BLaER1 treated with 17β-estradiol and CSF1 and Interleukin-3, amounts not matched to agents 10 nM and 100 nM (cell line): ENCODE measurements around the gene DENND4B.
A peak's percentile ranks its signal among the peaks of the same experiment; 100 is the strongest.

Experiments used
- H3K27ac ChIP-seq, 11 experiments: shearing (Covaris generic); formaldehyde crosslinking; 2 replicates each; pipeline ENCODE4 v1.8.1; 2022
- H3K27me3 ChIP-seq, 11 experiments: shearing (Covaris generic); formaldehyde crosslinking; 2 replicates each; pipeline ENCODE4 v1.8.1; 2022
- H3K36me3 ChIP-seq, 11 experiments: shearing (Covaris generic); formaldehyde crosslinking; 2 replicates each; pipeline ENCODE4 v1.8.1; 2022
- H3K4me1 ChIP-seq, 10 experiments: shearing (Covaris generic); formaldehyde crosslinking; 2 replicates each; pipeline ENCODE4 v1.8.1; 2022
- H3K4me2 ChIP-seq, 11 experiments: shearing (Covaris generic); formaldehyde crosslinking; 2 replicates each; pipeline ENCODE4 v1.8.1; 2022
- H3K4me3 ChIP-seq, 10 experiments: shearing (Covaris generic); formaldehyde crosslinking; 2 replicates each; pipeline ENCODE4 v1.8.1; 2022
- H3K9ac ChIP-seq, 11 experiments: shearing (Covaris generic); formaldehyde crosslinking; 2 replicates each; pipeline ENCODE4 v1.8.1; 2022
- H3K9me3 ChIP-seq, 11 experiments: shearing (Covaris generic); formaldehyde crosslinking; replicated peaks in 1 of 11; 2 replicates each; pipeline ENCODE4 v1.8.1; 2022
- H4K20me1 ChIP-seq, 11 experiments: shearing (Covaris generic); formaldehyde crosslinking; 2 replicates each; pipeline ENCODE4 v1.8.1; 2022
- Cebpa-rat ChIP-seq, 11 experiments: shearing (Covaris generic); IDR thresholded peaks; 2 replicates each; pipeline ENCODE4 v1.8.1; 2022

The DENND4B gene

GRCh38 chr1:153973525-153973924 is 27.0 kb upstream of the DENND4B start:
- peaks cover 0 to 16% (median 0%) of the 10 kb centered on the region in 11 experiments; a peak in 3 of 22 replicates for H4K20me1 ChIP-seq
- H3K4me3 ChIP-seq: no peak overlapping the region
- H3K4me2 ChIP-seq: peak overlapping the region in 5 of 11 experiments; percentile 90 to 97 (median 93); a peak in 8 of 22 replicates
- H3K9me3 ChIP-seq: no peaks in the 10 kb centered on the region
- TF ChIP-seq Cebpa-rat (IDR thresholded peaks at IDR 0.05): no peak
- no peak overlapping the region for H3K9ac ChIP-seq
- peak overlapping the region in 6 of 11 experiments; percentile 14 to 54 (median 22); a peak in 6 of 22 replicates for H3K27ac ChIP-seq
- peaks cover 62 to 86% (median 80%) of the 10 kb centered on the region in 10 experiments for H3K4me1 ChIP-seq
- peaks cover 27 to 44% (median 39%) of the 10 kb centered on the region in 11 experiments for H3K36me3 ChIP-seq
- H3K27me3 ChIP-seq: no peaks in the 10 kb centered on the region

GRCh38 chr1:153973071-153973470 is 26.6 kb upstream of the DENND4B start:
- Histone ChIP-seq H3K4me2 (peak overlapping the region in 9 of 11 experiments; percentile 57 to 97 (median 75); a peak in 15 of 22 replicates), H3K4me3 (no peak overlapping the region), H3K4me1 (peaks cover 60 to 86% (median 79%) of the 10 kb centered on the region in 10 experiments), H4K20me1 (peaks cover 0 to 16% (median 0%) of the 10 kb centered on the region in 11 experiments; a peak in 3 of 22 replicates), H3K9ac (peak overlapping the region in 1 of 11 experiments; percentile 18; a peak in 1 of 22 replicates), H3K9me3 (no peaks in the 10 kb centered on the region), H3K27ac (peak overlapping the region in 7 of 11 experiments; percentile 22 to 59 (median 52); a peak in 9 of 22 replicates), H3K36me3 (peaks cover 27 to 44% (median 39%) of the 10 kb centered on the region in 11 experiments), H3K27me3 (no peaks in the 10 kb centered on the region)
- TF ChIP-seq Cebpa-rat (IDR thresholded peaks at IDR 0.05): no peak

GRCh38 chr1:153970346-153970745 is 23.8 kb upstream of the DENND4B start:
- Histone ChIP-seq H3K9me3 (no peaks in the 10 kb centered on the region), H4K20me1 (peaks cover 0 to 3% (median 0%) of the 10 kb centered on the region in 11 experiments; a peak in 1 of 22 replicates), H3K36me3 (peaks cover 21 to 34% (median 29%) of the 10 kb centered on the region in 11 experiments), H3K9ac (no peak overlapping the region), H3K4me1 (peaks cover 56 to 85% (median 78%) of the 10 kb centered on the region in 10 experiments), H3K27me3 (no peaks in the 10 kb centered on the region), H3K27ac (peak overlapping the region in 2 of 11 experiments; percentile 12 to 36; a peak in 2 of 22 replicates), H3K4me2 (peak overlapping the region in 8 of 11 experiments; percentile 17 to 99 (median 64); a peak in 12 of 22 replicates), H3K4me3 (no peak overlapping the region)
- TF ChIP-seq Cebpa-rat (IDR thresholded peaks at IDR 0.05): no peak

GRCh38 chr1:153968972-153969371 is 22.5 kb upstream of the DENND4B start:
- H3K9me3 ChIP-seq: no peaks in the 10 kb centered on the region
- TF ChIP-seq Cebpa-rat (IDR thresholded peaks at IDR 0.05): no peak
- peak overlapping the region; percentile 59 to 81 (median 72) for H3K4me3 ChIP-seq
- peak overlapping the region in 9 of 11 experiments; percentile 81 to 95 (median 89); a peak in 18 of 22 replicates for H3K9ac ChIP-seq
- H3K36me3 ChIP-seq: peaks cover 7 to 21% (median 16%) of the 10 kb centered on the region in 11 experiments
- H4K20me1 ChIP-seq: no peaks in the 10 kb centered on the region
- peak overlapping the region; percentile 94 to 100 (median 99) for H3K4me2 ChIP-seq
- H3K27me3 ChIP-seq: no peaks in the 10 kb centered on the region
- H3K27ac ChIP-seq: peak overlapping the region in 8 of 11 experiments; percentile 88 to 97 (median 94); a peak in 17 of 22 replicates
- H3K4me1 ChIP-seq: peaks cover 67 to 85% (median 79%) of the 10 kb centered on the region in 10 experiments

- no peaks in the 10 kb centered on the region for H3K27me3 ChIP-seq
- H4K20me1 ChIP-seq: no peaks in the 10 kb centered on the region
- peaks cover 63 to 82% (median 78%) of the 10 kb centered on the region in 10 experiments for H3K4me1 ChIP-seq
- no peaks in the 10 kb centered on the region for H3K9me3 ChIP-seq
- H3K36me3 ChIP-seq: peaks cover 1 to 15% (median 10%) of the 10 kb centered on the region in 11 experiments; a peak in 20 of 22 replicates
- peak overlapping the region; percentile 72 to 95 (median 88); a peak in 21 of 22 replicates for H3K9ac ChIP-seq
- TF ChIP-seq Cebpa-rat (IDR thresholded peaks at IDR 0.05): no peak
- H3K4me3 ChIP-seq: peak overlapping the region; percentile 59 to 81 (median 72)
- peak overlapping the region; percentile 94 to 100 (median 99) for H3K4me2 ChIP-seq
- peak overlapping the region; percentile 1 to 97 (median 92); a peak in 19 of 22 replicates for H3K27ac ChIP-seq
These were observed 21.9 kb upstream of the DENND4B start for GRCh38 chr1:153968408-153968807.

- peaks cover 59 to 81% (median 74%) of the 10 kb centered on the region in 10 experiments for H3K4me1 ChIP-seq
- peak overlapping the region; percentile 59 to 81 (median 72) for H3K4me3 ChIP-seq
- peak overlapping the region; percentile 72 to 95 (median 88); a peak in 21 of 22 replicates for H3K9ac ChIP-seq
- H4K20me1 ChIP-seq: no peaks in the 10 kb centered on the region
- H3K27ac ChIP-seq: peak overlapping the region; percentile 1 to 97 (median 92); a peak in 19 of 22 replicates
- H3K36me3 ChIP-seq: peaks cover 0 to 11% (median 6%) of the 10 kb centered on the region in 11 experiments; a peak in 16 of 22 replicates
- no peak for TF ChIP-seq Cebpa-rat (IDR thresholded peaks at IDR 0.05)
- no peaks in the 10 kb centered on the region for H3K9me3 ChIP-seq
- H3K4me2 ChIP-seq: peak overlapping the region; percentile 94 to 100 (median 99)
- H3K27me3 ChIP-seq: no peaks in the 10 kb centered on the region
These were observed 21.5 kb upstream of the DENND4B start for GRCh38 chr1:153968000-153968363.

GRCh38 chr1:153967107-153967999 is 20.8 kb upstream of the DENND4B start, which contains the start of gene CREB3L4:
CREB3L4 (plus strand) TSS chr1:153967902; CDS start chr1:153968526, 624 bp downstream.
- peak within 1 kb of the TSS; percentile 44 to 97 (median 92); a peak in 21 of 22 replicates for H3K27ac ChIP-seq
- H4K20me1 ChIP-seq: 0 out of 22 replicates have a peak, but pooled peaks cover 0 to 1% (median 0%) of the 10 kb centered on the region in 11 experiments
- H3K9ac ChIP-seq: peak within 1 kb of the TSS; percentile 76 to 95 (median 88)
- no peaks in the 10 kb centered on the region for H3K27me3 ChIP-seq
- H3K9me3 ChIP-seq: no peaks in the 10 kb centered on the region
- peak within 1 kb of the TSS; percentile 94 to 100 (median 99) for H3K4me2 ChIP-seq
- TF ChIP-seq Cebpa-rat (IDR thresholded peaks at IDR 0.05): no peak
- H3K4me1 ChIP-seq: peaks cover 54 to 81% (median 73%) of the 10 kb centered on the region in 10 experiments
- peaks cover 0 to 4% (median 0%) of the 10 kb centered on the region in 11 experiments; a peak in 3 of 22 replicates for H3K36me3 ChIP-seq
- H3K4me3 ChIP-seq: peak within 1 kb of the TSS; percentile 59 to 81 (median 72)

GRCh38 chr1:153963850-153964331 is 17.4 kb upstream of the DENND4B start:
- peak overlapping the region; percentile 81 to 96 (median 87) for H3K9ac ChIP-seq
- peak overlapping the region; percentile 64 to 85 (median 71) for H3K4me3 ChIP-seq
- H3K27me3 ChIP-seq: no peaks in the 10 kb centered on the region
- no peak for TF ChIP-seq Cebpa-rat (IDR thresholded peaks at IDR 0.05)
- H3K27ac ChIP-seq: peak overlapping the region; percentile 72 to 93 (median 91)
- peaks cover 68 to 84% (median 76%) of the 10 kb centered on the region in 10 experiments for H3K4me1 ChIP-seq
- peaks cover 0 to 17% (median 0%) of the 10 kb centered on the region in 11 experiments; a peak in 2 of 22 replicates for H4K20me1 ChIP-seq
- peaks cover 13 to 26% (median 17%) of the 10 kb centered on the region in 11 experiments; a peak in 21 of 22 replicates for H3K36me3 ChIP-seq
- peak overlapping the region; percentile 90 to 100 (median 99) for H3K4me2 ChIP-seq
- H3K9me3 ChIP-seq: no peaks in the 10 kb centered on the region
